GM18951 (cell line): ENCODE results near the gene SPAG4.
A peak's percentile ranks its signal among the peaks of the same experiment; 100 is the strongest.

ENCODE experiments used
- POLR2A ChIP-seq: IDR thresholded peaks from 4 replicates; pipeline ENCODE4 v1.6.1; 2011; ENCODE audit warnings: mild to moderate bottlenecking; ENCODE audit not compliant: insufficient read length, insufficient read depth; ENCODE audit errors: extremely low read depth
- in situ Hi-C: fragments of 300-500 bp; cut with MboI; formaldehyde crosslinking; loops from one replicate; pipeline ENCODE4 v1.12.0; 2022; ENCODE audit warnings: low sequenced_read_pairs, mixed read lengths, inconsistent platforms; ENCODE audit not compliant: unreplicated experiment

The SPAG4 gene

GRCh38 chr20:35619196-35620095 lies 3.8 kb downstream of the SPAG4 start:
- in situ Hi-C loops = no loop called here
- TF ChIP-seq POLR2A = peak; percentile 30

DNA sequence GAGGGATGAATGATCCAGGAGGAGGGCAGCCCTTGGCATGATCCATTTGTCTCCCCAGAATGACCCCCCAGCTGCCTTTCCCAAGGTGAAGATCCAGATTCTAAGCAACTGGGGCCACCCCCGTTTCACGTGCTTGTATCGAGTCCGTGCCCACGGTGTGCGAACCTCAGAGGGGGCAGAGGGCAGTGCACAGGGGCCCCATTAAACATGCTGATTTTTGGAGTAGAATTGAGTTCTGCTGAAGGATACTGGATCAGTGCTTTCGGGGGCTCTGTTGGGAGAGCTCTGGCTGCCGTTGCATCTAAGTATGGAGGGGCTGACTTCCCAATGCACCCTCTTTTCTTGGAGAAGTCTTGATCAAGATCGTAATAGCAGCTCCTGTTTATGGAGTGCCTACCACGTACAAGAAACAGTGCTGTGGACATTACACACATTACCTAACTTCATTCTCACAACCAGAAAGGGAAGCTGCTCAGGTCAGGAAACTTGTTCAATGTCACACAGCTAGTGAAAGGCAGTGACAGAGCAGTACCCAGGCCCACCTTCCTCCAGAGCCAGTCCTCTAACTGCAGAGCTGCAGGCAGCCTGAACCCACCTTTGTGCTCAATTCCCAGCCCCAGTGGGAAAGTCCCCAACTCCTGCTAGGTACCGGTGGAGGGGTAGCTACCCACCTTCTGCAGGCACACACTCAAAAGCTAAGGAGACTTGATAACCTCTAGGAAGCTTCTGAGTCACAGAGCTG lies 5.4 kb downstream of the SPAG4 start:
- no peak for TF ChIP-seq POLR2A
- in situ Hi-C loops = no loop called here

DNA sequence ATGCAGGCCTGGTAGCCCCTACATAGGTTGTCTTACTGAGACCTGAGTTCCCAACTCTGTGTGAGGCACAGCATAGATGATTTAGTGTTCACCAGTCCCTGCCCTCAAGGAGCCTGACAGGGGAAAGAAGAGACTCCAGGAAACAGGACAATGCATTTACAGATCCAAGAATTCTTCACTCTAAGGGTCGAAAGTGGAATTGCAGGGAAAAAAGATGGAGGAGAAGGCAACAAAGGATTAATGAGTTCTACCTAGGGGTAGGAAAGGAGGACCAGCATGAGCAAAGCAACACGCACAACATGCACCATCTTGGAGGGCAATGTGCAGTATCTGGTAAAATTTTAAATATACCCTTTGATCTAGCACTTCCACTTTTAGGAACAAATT lies 5.9 kb downstream of the SPAG4 start:
- no peak for TF ChIP-seq POLR2A
- in situ Hi-C loops = no loop called here

GRCh38 chr20:35625584-35626385 lies 10.2 kb downstream of the SPAG4 start:
- in situ Hi-C loops = no loop called here
- TF ChIP-seq POLR2A = no peak

DNA sequence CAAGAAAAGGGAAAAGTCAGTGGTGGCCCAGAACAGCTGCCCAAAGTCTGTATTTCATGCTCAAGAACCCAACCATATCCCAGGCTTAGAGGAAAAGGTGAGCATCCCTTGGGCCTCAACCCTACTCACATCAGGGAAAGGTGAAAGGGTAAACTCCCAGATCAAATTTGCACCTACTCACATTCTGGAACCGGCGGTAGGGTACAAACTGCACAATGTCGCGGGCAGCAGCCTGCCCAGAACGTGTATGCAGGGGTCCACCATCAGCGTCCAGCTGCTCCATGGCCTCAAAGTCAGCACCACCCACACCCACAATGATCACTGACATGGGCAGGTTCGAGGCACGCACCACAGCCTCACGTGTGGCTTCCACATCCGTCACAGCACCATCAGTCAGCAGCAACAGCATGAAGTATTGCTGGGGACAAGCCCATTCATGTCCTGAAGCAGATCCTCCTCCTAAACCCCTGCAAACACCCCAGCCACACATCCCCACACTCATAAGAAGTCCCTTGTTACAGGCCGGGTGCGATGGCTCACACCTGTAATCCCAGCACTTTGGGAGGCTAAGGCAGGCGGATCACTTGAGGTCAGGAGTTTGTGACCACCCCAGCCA lies 10.9 kb downstream of the SPAG4 start:
- no peak for TF ChIP-seq POLR2A
- in situ Hi-C loops = no loop called here

- TF ChIP-seq POLR2A = no peak
- in situ Hi-C loops = no loop called here
Measured at GRCh38 chr20:35627121-35627520, 11.5 kb downstream of the SPAG4 start.

- in situ Hi-C loops = no loop called here
- TF ChIP-seq POLR2A = no peak
Measured at GRCh38 chr20:35629427-35630145, 14.0 kb downstream of the SPAG4 start.

DNA sequence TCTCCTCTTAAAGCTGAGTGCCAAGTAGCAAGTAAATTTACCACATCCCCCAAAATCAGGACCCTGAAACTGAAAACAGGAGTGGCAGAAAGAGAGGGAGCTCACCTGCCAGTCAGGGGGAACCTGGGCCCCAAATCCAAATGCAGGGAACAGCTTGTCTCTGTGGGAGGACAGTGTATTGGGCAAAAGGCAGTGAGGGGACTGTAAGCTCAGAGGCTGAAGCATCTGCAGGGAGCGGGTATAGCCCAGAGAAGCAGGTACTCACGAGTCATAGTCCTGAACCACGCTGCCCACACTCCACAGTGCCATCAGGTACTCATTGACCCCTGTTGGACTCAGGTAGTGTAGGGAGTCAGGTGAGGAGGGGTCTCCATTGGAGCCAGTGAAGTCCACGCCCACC lies 15.0 kb downstream of the SPAG4 start:
- TF ChIP-seq POLR2A = no peak
- in situ Hi-C loops = no loop called here

DNA sequence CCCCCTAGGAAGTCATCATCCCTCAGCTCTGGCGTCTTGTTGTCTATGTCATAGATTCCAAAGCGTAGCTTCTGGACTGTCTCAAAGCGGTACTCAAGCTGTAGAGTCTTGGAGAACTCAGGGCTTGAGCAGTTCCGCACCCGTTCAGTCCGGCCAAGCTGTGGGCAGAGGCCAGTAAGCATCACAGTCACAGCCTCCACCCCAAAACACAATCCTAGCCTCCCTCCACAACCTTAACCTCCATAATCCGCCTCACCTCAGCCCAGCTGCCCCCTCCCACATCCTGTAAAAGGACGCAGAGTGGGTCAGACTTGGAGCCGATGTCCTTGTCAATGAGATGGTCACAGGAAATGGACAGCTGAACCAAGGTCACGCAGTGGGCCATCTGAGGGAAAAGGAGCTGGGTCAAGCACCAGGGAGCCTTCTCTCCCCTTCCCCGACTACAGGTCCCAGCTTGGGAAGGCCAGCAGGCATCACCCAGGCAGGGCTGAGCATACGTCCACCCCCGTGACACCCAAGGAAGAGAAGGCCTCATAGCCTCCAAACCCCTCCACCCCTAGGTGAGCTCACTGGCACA lies 17.0 kb downstream of the SPAG4 start:
- in situ Hi-C loops = no loop called here
- TF ChIP-seq POLR2A = no peak

- in situ Hi-C loops = no loop called here
- no peak for TF ChIP-seq POLR2A
Measured at GRCh38 chr20:35635652-35636051, 20.0 kb downstream of the SPAG4 start.

- in situ Hi-C loops = no loop called here
- no peak for TF ChIP-seq POLR2A
Measured at GRCh38 chr20:35636095-35636494, 20.5 kb downstream of the SPAG4 start.

DNA sequence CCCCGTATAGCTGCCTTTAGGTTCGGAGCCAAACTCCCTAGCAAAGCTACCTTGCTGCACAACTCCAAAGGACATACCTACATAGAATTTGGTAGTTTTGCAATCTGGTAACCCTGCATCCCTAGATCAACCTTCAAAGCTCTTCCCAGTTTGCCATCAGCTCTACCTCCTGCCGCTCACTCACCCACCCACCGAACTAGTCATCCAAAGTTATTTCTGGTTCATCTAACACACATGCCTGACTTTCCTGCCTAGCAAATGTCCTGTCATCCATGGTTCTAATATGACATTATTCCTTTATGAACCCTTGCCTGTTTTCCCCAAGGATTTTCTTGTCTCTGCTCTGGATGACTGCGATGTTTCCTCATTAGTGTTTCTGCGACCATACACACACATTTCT lies 21.6 kb downstream of the SPAG4 start:
- in situ Hi-C loops = no loop called here
- TF ChIP-seq POLR2A = no peak

- no peak for TF ChIP-seq POLR2A
- in situ Hi-C loops = no loop called here
Measured at GRCh38 chr20:35638751-35639150, 23.1 kb downstream of the SPAG4 start.
